Measurements from ENCODE around the gene HDAC11. TPM values are rescaled to one million over a fixed set of nuclear protein-coding genes. Genes with fewer than 3 reads are reported as not detected.

Gene HDAC11
- total and polyA plus RNA-seq, 10 donors = 2.5 to 11.2 (median 6.3) TPM

DNA sequence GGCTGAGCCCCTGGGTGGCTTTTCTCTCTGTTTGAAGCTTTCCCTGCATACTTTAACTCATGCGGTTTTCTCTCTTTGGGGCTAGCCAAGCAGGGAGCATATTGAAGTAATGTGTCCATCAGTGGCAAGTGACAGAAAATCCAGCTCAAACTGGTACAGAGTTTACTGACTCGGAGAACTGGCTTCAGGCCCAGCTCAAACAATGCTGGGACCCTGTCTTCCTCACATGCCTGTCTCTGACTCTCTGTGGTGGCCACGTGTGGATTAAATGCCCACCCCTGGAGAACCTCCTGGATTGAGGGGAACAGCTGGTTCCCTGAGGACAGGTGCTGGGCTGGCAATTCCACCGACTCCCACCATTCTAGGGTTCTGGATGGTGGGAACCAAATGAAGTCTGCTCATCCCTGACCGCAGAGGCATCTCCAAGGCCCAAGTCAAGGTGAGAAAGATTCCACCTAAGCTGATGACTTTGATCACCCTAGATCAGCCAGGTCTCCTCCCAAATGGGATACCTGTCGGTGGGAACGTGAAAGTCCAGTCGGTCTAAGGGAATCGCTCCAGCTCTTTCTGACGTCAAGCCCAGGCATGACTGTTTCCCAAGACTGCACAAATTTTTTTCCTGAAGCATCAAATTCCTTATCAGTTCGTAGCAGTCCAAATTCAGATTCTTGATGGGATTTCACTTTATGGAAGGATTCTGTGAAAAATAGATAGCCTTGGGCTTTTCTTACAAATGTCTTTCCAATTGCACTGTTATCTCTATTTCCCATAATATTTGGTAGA, 16.3 kb upstream of the HDAC11 start:
- DNase-seq = peak; percentile 41
- Histone ChIP-seq H3K36me3 (no peaks in the 10 kb centered on the region), H3K4me3 (no peak overlapping the region), H3K9me3 (no peaks in the 10 kb centered on the region), H3K4me1 (no peaks in the 10 kb centered on the region), H3K27me3 (replicated peaks in 1 of 7) (peaks cover 0 to 16% (median 0%) of the 10 kb centered on the region in 7 donors), H3K27ac (no peak overlapping the region)
- intact Hi-C loops (cut with DNase I; ENCODE audit: low total_unique reads) = no loop called here
- 84 to 93% (median 89%) methylated on average over 11 of the region's 11 CpGs for WGBS, 5 donors
- TF ChIP-seq POLR2A (IDR thresholded peaks at IDR 0.05) = no peak
- TF ChIP-seq, protein P1, sequence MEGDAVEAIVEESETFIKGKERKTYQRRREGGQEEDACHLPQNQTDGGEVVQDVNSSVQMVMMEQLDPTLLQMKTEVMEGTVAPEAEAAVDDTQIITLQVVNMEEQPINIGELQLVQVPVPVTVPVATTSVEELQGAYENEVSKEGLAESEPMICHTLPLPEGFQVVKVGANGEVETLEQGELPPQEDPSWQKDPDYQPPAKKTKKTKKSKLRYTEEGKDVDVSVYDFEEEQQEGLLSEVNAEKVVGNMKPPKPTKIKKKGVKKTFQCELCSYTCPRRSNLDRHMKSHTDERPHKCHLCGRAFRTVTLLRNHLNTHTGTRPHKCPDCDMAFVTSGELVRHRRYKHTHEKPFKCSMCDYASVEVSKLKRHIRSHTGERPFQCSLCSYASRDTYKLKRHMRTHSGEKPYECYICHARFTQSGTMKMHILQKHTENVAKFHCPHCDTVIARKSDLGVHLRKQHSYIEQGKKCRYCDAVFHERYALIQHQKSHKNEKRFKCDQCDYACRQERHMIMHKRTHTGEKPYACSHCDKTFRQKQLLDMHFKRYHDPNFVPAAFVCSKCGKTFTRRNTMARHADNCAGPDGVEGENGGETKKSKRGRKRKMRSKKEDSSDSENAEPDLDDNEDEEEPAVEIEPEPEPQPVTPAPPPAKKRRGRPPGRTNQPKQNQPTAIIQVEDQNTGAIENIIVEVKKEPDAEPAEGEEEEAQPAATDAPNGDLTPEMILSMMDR (IDR thresholded peaks at IDR 0.05 in 8 of 11, conservative IDR thresholded peaks at IDR 0.05 in 3 of 11) = no peak
- TF ChIP-seq POLR2AphosphoS5 (IDR thresholded peaks at IDR 0.05) = no peak

DNA sequence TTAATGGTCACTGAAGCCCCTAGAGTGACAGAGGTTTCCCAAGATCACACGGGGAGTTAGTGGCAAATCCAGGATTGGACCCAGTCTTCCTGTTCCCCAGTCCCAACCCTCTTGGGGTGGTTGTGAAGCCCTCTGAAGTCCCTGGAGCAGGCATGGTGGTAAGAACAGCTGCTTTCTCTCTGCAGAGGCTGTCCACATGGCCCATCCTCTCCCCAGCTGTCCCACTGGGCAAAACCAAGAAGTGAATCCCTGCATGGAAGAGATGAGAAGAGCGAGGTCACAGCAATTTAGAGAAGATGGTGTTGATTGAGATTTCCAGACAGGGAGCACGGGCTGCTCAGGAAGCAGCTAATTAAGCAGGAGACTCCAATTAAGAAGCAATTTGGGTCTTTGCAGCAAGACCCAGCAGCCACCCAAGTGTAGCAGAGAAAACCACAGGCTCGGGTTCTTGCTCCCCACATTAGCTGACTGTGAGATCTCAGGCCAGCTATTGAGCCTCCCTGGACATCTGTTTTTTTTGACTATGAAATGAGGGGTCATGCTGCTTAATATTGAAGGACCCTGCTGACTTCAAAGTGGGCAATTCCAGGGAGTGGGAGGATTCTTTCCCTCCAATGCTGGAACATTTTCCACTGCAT, 14.8 kb upstream of the HDAC11 start:
- Histone ChIP-seq H3K27me3 (replicated peaks in 1 of 7) (peaks cover 0 to 16% (median 0%) of the 10 kb centered on the region in 7 donors), H3K27ac (no peak overlapping the region), H3K9me3 (no peaks in the 10 kb centered on the region), H3K4me3 (no peak overlapping the region), H3K36me3 (no peaks in the 10 kb centered on the region), H3K4me1 (no peaks in the 10 kb centered on the region)
- WGBS, 5 donors = 56 to 80% (median 57%) methylated on average over 4 of the region's 4 CpGs
- no peak for TF ChIP-seq POLR2AphosphoS5 (IDR thresholded peaks at IDR 0.05)
- TF ChIP-seq, protein P1 (IDR thresholded peaks at IDR 0.05 in 8 of 11, conservative IDR thresholded peaks at IDR 0.05 in 3 of 11) = no peak
- intact Hi-C loops (cut with DNase I; ENCODE audit: low total_unique reads) = no loop called here
- peak; percentile 16 for DNase-seq

DNA sequence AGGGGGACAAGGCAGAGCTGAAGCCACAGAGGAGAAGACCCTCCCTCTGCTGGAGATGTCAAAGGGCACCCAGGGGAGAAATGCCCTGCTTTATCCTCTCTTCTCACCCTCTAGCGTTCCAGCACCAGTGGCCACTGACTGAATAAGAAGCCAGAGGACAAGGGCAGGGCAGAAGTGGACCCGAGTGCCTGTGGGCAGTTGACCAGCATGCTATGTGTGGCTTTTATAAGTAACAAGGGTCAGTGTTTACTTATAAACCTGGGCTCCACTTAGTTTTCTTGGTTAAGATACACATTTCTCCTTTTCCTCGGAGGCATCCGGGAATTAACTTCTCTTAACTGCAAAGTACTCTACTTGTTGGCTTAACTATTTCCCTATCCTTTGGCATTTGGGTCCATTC, 13.3 kb upstream of the HDAC11 start:
- Histone ChIP-seq H3K9me3 (no peaks in the 10 kb centered on the region), H3K27ac (no peak overlapping the region), H3K36me3 (no peaks in the 10 kb centered on the region), H3K4me3 (no peak overlapping the region), H3K27me3 (replicated peaks in 1 of 7) (peaks cover 0 to 13% (median 0%) of the 10 kb centered on the region in 7 donors), H3K4me1 (no peaks in the 10 kb centered on the region)
- WGBS, 5 donors = 75 to 89% (median 83%) methylated on average over 4 of the region's 4 CpGs
- TF ChIP-seq POLR2A (IDR thresholded peaks at IDR 0.05) (no peak), POLR2AphosphoS5 (IDR thresholded peaks at IDR 0.05) (no peak)
- TF ChIP-seq, protein P1 (IDR thresholded peaks at IDR 0.05 in 8 of 11, conservative IDR thresholded peaks at IDR 0.05 in 3 of 11) = no peak
- DNase-seq = no peak
- intact Hi-C loops (cut with DNase I; ENCODE audit: low total_unique reads) = no loop called here

DNA sequence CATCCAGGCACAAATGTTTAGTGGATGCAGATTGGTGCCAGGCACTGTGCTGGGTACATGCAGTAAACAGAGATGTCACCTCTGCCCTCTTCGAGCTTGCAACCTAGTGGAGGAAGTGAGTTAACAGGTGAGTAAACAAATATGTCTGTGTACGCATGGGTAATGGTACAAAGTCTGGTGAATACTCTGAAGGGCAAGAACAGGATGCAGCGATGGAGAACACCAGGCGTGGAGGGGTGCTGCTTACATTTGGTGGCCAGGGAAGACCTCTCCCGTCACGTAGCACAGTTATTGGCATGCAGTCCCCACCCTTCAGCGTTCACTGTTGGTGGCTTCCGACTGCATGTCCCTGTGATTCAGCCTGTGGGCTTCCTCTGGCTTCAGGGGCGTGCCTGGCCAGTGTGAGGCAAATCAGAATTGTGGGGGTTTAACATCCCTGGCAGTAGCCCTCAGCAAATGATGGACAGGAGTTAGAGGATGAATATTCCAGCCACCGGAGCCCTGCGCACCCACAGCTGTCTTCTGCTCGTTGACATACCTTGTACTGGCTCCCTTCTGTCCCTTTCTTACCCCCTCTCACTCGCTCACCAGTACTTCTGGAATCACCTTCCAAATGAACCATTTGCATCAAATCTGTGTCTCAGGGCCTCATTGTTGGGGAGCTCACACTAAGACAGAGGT, 9.1 kb upstream of the HDAC11 start:
- intact Hi-C loops (cut with DNase I; ENCODE audit: low total_unique reads) = no loop called here
- peak; percentile 41 for DNase-seq
- no peaks in the 10 kb centered on the region for H3K9me3 ChIP-seq
- H3K27ac ChIP-seq = no peak overlapping the region
- TF ChIP-seq POLR2A (IDR thresholded peaks at IDR 0.05) (no peak), POLR2AphosphoS5 (IDR thresholded peaks at IDR 0.05) (no peak)
- TF ChIP-seq, protein P1 (IDR thresholded peaks at IDR 0.05 in 8 of 11, conservative IDR thresholded peaks at IDR 0.05 in 3 of 11) = no peak
- 64 to 82% (median 71%) methylated on average over 13 of the region's 13 CpGs for WGBS, 5 donors
- H3K4me1 ChIP-seq = no peaks in the 10 kb centered on the region
- H3K36me3 ChIP-seq = no peaks in the 10 kb centered on the region
- H3K4me3 ChIP-seq = no peak overlapping the region
- H3K27me3 ChIP-seq (replicated peaks in 1 of 7) = peaks cover 0 to 16% (median 4%) of the 10 kb centered on the region in 7 donors
